Measurements from ENCODE around the gene TCF23.
A peak's percentile ranks its signal among the peaks of the same experiment; 100 is the strongest.
"Not testable (repeated sequence)": the region's sequence is repeated elsewhere in the genome, so short reads cannot be mapped to it uniquely, and the experiment has no call there.

The TCF23 gene

GRCh38 chr2:27154488-27154887 is 5.7 kb downstream of the TCF23 start:
- no peak for DNase-seq (ENCODE audit: low read depth in 2 of 2)

DNA sequence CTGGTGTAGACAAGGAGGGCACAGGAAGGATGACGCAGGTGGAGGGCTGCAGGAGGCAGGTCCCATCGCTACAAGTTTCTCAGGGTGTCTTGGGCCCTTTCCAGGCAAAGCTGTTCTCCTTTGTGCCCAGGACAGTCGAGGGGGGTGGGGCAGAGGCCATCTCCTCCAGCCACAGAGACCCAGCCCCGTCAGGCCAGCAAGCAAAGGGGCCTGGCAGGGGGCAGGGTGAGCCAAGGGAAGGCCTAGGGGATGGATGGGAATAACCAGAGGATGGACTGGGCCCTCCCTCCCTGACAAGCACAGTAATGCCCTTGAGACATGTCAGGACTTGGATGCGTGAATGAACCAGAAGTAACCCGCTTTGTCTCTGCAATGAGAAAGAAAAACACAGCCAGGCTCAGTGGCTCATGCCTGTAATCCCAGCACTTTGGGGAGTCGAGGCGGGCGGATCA is 6.3 kb downstream of the TCF23 start:
- DNase-seq (ENCODE audit: low read depth in 2 of 2), result no peak

DNA sequence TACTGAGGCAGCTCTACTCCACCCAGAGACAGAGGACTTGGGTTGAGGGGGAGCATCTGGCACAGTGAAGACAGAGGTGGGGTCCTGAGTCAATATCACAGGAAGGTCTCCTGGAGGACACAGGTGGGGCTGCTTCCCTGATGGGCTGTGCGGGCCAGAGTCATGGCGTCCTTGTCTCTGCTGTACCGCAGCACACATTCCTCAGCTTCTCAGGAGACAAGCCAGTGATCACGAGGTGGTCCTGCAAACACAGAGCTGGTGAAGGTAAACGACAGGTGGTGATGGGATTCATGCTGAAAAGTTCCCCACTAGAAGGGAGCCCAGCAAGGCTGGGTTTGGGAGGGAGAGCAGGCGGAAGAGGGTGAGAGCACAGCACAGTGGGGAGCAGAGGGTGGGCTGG is 9.7 kb downstream of the TCF23 start:
- DNase-seq (ENCODE audit: low read depth in 2 of 2), result no peak

GRCh38 chr2:27159271-27159670 is 10.5 kb downstream of the TCF23 start:
- DNase-seq (ENCODE audit: low read depth in 2 of 2), result no peak

DNA sequence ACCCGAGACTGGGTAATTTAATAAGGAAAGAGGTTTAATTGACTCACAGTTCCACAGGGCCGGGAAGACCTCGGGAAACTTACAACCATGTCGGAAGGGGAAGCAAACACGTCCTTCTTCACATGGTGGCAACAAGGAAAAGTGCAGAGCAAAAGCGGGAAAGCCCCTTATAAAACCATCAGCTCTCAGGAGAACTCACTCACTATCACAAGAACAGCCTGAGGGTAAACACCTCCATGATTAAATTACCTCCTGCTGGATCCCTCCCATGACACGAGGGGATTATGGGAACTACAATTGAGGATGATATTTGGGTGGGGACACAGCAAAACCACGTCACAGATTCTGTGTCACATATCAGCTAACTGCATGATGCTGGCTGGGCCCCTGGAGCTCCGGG is 11.4 kb downstream of the TCF23 start:
- DNase-seq (ENCODE audit: low read depth in 2 of 2), result no peak

GRCh38 chr2:27162151-27163121 is 13.6 kb downstream of the TCF23 start:
- no peak for DNase-seq (ENCODE audit: low read depth in 2 of 2)

GRCh38 chr2:27164960-27165763 is 16.4 kb downstream of the TCF23 start:
- no peak for DNase-seq (ENCODE audit: low read depth in 2 of 2)

- no peak for DNase-seq (ENCODE audit: low read depth in 2 of 2)
Observed at GRCh38 chr2:27170581-27171337, 22.0 kb downstream of the TCF23 start.

- DNase-seq (ENCODE audit: low read depth in 2 of 2), result no peak
Observed at GRCh38 chr2:27171351-27171848, 22.6 kb downstream of the TCF23 start.

DNA sequence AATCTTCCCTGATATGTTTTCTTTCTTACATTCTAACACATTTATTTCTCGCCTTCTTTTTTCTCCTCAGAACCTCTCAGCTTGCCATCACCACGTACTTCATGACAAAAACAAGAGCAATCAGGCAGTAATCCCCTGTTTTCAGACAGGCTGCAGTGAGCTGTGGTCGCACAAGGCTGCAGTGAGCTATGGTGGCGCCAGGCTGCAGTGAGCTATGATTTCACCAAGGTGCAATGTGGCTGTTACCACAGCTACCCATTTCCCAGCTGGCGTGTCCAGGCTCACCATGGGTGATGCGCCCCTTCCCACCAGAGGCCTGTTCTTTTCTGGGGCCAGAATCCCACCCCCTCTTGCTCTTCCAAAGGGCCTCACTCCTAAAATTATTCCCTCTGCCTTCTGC is 25.8 kb downstream of the TCF23 start:
- no peak for DNase-seq (ENCODE audit: low read depth in 2 of 2)

DNA sequence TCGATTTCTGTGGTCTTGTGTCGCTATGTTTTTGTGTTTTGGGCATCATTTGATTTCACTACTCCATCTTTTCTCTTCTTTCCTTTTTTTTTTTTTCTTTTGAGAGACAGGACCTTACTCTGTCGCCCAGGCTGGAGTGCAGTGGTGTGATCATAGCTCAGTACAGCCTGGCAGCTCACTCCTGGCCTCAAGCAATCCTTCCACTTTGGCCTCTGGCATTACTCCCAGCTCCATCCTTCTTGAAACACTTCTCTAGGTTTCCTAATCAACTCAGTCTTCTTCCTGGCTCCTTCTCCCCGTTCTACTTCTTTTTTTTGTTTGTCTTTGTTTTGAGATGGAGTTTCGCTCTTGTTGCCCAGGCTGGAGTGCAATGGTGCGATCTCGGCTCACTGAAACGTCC is 26.5 kb downstream of the TCF23 start:
- DNase-seq (ENCODE audit: low read depth in 2 of 2), result no peak

DNA sequence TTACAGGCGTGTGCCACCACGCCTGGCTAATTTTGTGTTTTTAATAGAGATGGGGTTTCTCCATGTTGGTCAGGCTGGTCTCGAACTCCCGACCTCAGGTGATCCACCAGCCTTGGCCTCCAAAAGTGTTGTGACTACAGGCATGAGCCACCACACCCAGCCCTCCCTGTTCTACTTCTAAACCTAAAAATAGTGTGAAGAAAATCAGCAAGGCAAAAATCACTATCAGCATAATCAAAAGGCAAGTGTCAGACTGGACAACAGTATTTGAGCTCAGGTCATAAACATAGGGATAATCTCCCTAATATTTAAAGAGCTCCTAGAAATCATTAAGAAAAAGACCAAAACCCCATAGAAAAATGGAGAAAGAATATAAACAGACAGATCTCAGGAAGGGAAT is 27.0 kb downstream of the TCF23 start:
- not testable (repeated sequence) for DNase-seq (ENCODE audit: low read depth in 2 of 2)

DNA sequence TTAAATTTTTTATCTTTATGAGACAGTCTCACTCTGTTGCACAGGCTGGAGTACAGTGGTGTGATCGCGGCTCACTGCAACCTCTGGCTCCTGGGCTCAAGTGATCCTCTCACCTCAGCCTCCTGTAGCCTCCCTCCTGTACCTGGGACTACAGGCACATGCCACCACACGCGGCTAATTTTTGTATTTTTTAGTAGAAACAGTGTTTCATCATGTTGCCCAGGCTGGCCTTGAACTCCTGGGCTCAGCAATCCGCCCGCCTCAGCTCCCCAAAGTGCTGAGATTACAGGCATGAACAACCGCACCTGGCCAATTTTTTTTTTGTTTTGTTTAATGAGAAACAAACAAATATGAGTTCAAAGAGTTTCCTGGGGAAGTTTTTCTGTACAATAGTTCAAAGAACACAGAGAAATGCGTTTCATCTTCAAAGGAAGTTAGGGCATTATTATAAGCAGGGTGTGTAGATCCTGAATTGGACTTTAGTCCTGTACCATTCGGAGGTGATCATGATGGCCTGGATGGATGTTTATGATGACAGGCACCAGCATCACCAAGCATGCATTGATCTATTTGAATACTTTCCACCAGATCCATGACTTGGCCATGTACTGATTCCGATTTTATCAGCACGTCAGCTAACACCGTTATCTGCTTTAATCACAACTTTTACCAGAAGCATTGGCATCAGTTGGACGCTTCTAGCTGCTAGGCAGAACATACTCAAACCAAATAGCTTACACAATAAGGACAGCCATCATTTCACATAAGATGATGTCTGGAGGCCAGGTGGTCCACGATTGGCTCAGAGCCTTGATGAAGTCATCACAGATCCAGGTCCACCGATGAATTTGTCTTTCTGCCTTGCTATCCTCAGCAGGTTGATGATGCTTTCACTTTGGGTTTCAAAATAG is 28.9 kb downstream of the TCF23 start:
- DNase-seq (ENCODE audit: low read depth in 2 of 2), result no peak

DNA sequence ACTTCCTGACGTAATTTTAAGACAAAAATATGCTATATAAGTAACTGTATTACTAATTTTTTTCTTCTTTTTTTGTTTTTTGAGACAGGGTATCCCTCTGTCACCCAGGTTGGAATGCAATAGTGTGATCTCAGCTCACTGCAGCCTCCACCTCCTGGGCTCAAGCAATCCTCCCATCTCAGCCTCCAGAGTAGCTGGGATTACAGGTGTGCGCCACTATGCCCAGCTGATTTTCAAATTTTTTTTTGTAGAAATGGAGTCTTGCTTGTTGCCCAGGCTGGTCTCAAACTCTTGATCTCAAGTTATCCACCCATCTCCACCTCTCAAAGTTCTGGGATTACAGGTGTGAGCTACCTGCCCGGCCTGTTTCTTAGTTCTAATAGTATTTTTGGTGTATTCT is 29.7 kb downstream of the TCF23 start:
- no peak for DNase-seq (ENCODE audit: low read depth in 2 of 2)

- DNase-seq (ENCODE audit: low read depth in 2 of 2), result no peak
Observed at GRCh38 chr2:27179344-27180000, 30.7 kb downstream of the TCF23 start.

- peak in 1 of 2 experiments; percentile 40 for DNase-seq (ENCODE audit: low read depth in 2 of 2)
Observed at GRCh38 chr2:27182346-27182745, 33.5 kb downstream of the TCF23 start.

GRCh38 chr2:27184115-27184514 is 35.3 kb downstream of the TCF23 start:
- no peak for DNase-seq (ENCODE audit: low read depth in 2 of 2)

GRCh38 chr2:27185331-27186026 is 36.7 kb downstream of the TCF23 start:
- peak; percentile 60 to 68 for DNase-seq (ENCODE audit: low read depth in 2 of 2)

DNA sequence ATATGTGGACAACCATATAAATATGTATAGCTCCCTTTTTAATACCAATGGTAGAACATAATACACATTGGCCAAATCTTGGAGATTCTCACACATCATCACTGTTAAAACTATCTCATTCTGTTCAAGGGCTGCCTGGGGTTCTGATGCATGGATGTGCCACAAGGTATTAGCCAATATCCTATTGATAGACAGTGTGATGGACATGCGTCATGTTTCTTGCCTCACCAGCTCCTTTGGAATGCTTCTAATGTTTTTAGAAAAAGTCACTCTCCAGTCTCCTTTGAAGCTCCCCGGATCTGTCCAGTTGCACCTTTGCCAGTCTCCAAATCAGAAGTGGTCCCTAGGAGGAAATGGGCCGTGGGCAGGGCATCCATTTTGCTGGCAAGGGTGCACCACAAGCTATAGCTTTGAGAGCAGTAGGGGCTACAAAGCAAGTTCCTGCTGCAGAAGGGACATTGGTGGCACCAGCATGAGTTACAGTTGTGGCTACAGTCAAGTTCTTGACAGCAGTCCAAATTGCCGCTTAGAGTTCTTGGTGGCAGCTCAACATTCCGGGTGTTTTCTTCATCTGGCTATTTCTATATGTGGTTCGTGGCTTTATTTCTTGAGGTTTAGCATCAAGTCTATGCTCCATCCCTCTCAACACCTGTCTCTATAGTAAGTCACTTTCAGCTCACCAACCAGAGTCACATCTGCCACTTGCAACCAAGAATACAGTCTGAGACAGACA is 38.0 kb downstream of the TCF23 start:
- DNase-seq (ENCODE audit: low read depth in 2 of 2), result no peak

Data from fibroblast of skin of left biceps (primary cell).